Measurements from ENCODE around the gene TUBA3E.
"Not testable (repeated sequence)": the region's sequence is repeated elsewhere in the genome, so short reads cannot be mapped to it uniquely, and the experiment has no call there.

- TF ChIP-seq POLR2AphosphoS5 (IDR thresholded peaks at IDR 0.05; ENCODE audit: borderline replicate concordance, low read depth, low read length); EZH2 (IDR thresholded peaks at IDR 0.05); FOXP2 (optimal IDR thresholded peaks at IDR 0.05; ENCODE audit: control extremely low read depth, extremely low read length, insufficient read depth): not testable (repeated sequence)
These were observed 42.1 kb downstream of the TUBA3E start for GRCh38 chr2:130155956-130156623.
